GM10266 (cell line): Measurements from ENCODE around the gene RIPK3.

Source experiments
- DNase-seq: peaks from one replicate; pipeline ENCODE4 v3.0.0; 2012; ENCODE audit errors: extremely low spot score
- TF ChIP-seq, protein P1 (sequence below): IDR thresholded peaks from 2 replicates; pipeline ENCODE4 v1.5.1; 2012; ENCODE audit warnings: mild to moderate bottlenecking, low read depth; ENCODE audit not compliant: control insufficient read depth, insufficient read depth; ENCODE audit errors: missing control alignments

RIPK3 gene

DNA sequence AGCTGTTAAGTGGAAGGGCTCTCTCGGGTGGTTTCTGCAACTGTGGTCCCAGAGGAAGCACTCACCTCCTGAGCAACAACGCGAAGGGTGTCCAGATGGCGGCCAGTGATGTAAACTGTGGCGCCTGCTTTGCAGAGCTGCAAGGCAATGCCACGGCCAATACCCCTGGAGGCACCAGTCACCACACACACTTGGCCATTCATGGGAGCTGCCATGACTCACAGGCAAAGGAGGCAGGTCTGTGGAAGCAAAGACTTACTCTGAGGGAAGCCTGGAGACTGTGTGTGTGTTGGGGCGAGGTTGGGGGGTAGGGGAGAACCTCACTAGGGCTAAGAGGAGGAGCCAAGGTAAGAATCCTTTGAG is 40.9 kb downstream of the RIPK3 start:
- DNase-seq: no peak
- TF ChIP-seq, protein P1, sequence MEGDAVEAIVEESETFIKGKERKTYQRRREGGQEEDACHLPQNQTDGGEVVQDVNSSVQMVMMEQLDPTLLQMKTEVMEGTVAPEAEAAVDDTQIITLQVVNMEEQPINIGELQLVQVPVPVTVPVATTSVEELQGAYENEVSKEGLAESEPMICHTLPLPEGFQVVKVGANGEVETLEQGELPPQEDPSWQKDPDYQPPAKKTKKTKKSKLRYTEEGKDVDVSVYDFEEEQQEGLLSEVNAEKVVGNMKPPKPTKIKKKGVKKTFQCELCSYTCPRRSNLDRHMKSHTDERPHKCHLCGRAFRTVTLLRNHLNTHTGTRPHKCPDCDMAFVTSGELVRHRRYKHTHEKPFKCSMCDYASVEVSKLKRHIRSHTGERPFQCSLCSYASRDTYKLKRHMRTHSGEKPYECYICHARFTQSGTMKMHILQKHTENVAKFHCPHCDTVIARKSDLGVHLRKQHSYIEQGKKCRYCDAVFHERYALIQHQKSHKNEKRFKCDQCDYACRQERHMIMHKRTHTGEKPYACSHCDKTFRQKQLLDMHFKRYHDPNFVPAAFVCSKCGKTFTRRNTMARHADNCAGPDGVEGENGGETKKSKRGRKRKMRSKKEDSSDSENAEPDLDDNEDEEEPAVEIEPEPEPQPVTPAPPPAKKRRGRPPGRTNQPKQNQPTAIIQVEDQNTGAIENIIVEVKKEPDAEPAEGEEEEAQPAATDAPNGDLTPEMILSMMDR: no peak

DNA sequence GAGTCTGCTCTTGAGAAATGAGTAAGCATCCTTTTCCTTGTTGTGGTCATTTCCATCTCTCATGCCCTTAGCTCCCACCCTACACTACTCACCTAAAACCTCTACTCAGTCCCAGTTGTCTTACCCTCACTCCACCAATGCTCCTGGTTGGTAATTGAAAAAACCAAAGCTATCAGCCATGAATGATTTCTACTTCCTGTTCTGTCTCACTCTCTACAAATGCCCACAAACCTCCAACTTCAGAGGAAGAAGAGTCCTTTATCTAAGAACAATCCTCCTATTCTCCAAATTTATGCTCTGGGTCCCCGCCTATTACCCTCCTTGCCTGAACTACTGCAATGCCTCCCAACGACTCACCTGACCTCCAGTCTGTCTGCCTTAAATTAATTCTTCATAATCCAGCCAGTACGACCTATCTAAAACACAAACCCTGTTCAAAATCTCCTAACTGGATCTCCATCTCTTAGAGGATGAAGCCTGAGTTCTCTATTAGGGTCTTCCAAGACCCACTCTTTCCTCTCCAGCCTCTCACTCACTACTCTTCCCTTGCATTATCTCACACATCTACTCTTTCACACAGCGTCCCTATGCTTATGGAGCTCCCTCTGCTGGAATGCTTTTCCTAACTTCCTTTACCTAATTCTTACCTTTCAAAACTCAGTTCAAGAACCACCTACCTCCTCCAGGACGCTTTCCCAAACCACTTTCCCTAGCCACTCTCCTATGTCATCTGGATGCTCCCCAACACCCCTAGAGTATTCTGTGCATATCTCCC is 42.4 kb downstream of the RIPK3 start:
- TF ChIP-seq, protein P1: peak; percentile 46
- no peak for DNase-seq

DNA sequence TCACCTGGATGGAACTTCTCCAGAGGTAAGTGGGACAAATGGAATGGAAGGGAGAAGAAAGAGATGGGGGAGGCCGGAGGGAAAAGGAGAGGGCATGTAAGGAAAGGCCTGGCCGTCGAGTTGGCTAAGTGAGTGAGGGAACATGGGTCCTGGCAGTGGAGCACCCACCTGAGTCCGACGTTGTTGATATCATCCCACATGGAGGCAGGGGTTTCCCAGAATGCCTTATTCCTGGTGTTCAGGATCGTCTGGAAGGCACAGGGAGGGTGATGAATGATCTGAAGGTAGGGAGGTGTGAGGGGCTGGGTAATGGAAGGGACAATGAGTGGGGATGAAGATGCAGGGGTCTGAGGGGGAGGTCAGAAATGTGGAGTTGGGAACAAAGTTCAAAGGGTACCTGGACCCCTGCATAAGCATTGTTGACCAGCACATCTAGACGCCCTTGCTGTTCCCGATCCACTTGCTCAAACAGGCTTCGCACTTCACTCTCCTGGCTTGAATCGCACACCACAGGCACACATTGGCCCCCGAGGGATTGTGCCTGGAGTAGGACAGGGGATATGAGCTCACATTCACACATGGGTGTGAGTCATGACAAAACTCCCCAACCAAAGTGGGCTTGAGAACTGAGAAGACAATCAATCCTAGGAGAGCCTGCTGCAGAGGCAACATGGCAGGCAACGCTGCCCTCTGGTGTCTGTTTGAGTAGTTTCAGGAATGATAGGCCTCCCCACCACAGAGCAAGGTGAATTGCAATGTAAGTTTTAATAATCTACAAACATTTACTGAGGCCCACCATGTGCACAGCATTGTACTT is 43.2 kb downstream of the RIPK3 start:
- DNase-seq: peak; percentile 83
- TF ChIP-seq, protein P1: peak; percentile 79

DNA sequence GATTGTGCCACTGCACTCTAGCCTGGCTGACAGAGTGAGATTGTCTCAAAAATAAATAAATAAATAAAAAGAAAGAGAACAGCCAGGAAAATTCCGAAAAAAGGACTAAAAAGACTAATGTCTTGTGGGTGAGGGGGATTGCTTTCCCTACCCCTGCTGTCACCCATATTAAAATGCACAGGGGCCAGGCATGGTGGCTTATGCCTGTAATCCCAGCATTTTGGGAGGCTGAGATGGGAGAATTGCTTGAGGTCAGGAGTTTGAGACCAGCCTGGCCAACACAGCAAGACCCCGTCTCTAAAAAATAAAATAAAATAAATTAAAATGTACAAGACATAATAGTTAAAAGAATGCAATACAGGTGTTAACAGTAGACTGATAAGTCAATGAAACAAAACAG is 46.3 kb downstream of the RIPK3 start:
- TF ChIP-seq, protein P1: no peak
- no peak for DNase-seq

DNA sequence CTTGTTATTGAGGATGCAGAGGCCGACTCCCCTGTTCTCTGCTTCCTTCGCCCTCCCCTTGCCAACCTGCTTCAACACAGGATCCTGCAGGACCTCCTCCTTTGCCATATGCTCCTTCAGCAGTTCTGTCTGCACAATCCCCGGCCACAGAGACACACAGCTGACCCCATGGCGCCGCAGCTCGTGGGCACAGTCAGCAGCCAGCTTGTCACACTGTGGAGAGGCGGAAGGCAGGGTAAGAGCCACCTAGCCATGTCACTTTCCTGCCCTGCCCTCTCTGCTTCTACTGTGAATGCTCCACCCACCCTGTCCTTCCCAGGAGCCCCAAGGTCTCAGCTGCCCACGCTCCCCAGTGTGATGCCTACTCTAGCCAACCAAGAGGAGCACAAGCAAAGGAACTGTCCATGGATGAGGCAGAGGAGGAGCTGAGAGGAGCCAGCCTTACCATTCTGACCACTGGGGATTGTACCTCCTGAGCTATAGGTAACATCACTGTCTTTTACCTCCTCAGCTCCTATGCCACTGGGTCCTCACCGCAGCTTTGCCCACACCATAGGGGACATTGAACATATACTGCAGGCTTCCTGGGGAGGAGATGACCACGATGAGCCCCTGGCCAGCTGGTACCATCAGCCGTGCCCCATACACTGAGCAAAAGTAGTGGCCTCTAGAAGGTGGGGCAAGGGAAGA is 47.5 kb downstream of the RIPK3 start:
- TF ChIP-seq, protein P1: no peak
- no peak for DNase-seq

DNA sequence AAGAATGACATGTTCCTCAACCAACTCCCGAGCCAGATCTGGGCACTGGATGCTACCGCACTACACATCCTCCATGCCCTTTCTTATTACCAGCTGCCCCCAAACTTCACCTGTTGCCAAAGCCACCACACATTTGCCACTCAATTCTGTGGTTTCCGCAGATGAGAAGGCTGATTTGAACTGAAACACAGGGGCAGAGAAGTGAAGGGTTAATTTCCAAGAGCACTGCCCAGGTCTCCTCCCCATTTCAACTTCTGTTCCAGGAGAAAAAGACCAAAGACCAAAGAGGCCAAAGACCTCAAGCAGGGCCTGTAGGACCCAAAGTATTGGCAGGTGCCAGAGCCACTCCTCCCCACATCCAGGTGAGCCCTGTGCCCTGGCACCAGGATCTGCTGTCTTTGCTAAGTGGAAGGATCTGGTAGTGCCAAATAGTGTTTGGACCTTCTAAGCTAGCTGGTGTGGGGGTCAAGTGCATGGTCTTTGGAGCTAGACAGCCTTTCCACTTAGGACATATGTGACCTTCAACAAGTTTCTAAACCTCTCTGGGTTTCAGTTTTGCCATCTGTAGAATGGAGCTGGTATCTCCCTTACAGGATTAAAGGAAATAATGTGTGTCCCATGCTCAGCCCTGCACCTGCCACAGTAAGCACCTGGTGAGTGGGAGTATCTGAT is 48.2 kb downstream of the RIPK3 start:
- DNase-seq: no peak
- TF ChIP-seq, protein P1: no peak
